Fibroblast of skin of back (primary cell): ENCODE data around the gene MLX. TPM values are rescaled to one million over a fixed set of nuclear protein-coding genes. Genes with fewer than 3 reads are reported as not detected.

Experiments
- DNase-seq: peaks from one replicate; pipeline ENCODE4 v3.0.0-alpha.2; 2013
- polyA plus RNA-seq, 2 experiments: library from polyadenylated mRNA; unstranded; fragments of 120-200 nt; gene quantifications; one replicate each; pipeline ENCODE4 v1.2.1, GENCODE V29; 2013; ENCODE audit not compliant: insufficient read length in 2 of 2

MLX gene, protein sequence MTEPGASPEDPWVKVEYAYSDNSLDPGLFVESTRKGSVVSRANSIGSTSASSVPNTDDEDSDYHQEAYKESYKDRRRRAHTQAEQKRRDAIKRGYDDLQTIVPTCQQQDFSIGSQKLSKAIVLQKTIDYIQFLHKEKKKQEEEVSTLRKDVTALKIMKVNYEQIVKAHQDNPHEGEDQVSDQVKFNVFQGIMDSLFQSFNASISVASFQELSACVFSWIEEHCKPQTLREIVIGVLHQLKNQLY
- polyA plus RNA-seq (2013, experiment 1 of 2; ENCODE audit: insufficient read length), result 44.6 TPM
- polyA plus RNA-seq (2013, experiment 2 of 2; ENCODE audit: insufficient read length), result 43.3 TPM

- DNase-seq, result peak; percentile 87
These were observed at the start of gene MLX for GRCh38 chr17:42566883-42567573. MLX (plus strand) TSS chr17:42567100; CDS start chr17:42567125, 25 bp downstream.

DNA sequence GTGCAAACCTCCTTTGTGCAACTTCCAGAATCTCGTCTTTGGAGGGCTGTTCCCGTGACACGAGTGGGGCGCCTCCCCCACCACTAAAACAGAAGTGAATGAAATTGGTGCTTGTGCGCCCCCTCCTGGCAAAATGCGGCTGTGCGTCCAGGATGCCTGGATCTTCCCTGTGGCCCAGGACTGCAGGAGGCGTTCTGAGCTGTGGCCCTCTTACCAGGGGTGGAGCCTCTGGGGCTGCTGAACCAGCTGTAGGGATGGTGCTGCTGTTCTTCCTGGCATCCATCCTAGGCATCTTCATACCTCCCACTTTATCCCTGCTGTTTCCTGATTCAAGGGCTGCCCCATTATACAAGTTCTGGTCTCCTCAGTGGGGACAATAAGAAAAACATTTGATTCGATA lies 49.4 kb upstream of the MLX start:
- DNase-seq, result peak; percentile 94

GRCh38 chr17:42518046-42518754 lies 48.7 kb upstream of the MLX start:
- DNase-seq, result peak; percentile 98

- peak; percentile 63 for DNase-seq
These were observed 48.0 kb upstream of the MLX start for GRCh38 chr17:42518755-42519545.

- peak; percentile 100 for DNase-seq
These were observed 47.1 kb upstream of the MLX start for GRCh38 chr17:42519546-42520491.

DNA sequence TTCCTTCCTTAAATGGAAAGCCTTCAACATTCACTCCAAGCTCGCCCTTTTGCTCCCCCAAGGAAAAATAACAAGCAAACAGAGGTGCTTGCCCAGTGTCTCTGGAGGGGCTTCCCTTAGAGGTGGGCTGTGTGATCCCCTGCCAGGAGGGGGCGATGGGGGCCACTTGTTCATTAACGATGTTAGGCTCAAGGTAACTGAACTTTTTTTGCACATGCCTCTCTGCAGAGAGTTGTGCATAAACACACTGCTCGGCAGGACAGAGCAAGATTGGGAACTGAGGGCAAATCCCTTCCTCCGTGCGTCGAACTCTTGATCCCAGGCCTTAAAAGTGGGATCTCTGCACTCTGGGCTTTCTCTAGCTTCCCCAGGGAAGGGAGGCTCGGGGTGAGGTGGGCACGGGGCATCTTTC lies 46.4 kb upstream of the MLX start:
- no peak for DNase-seq

- peak; percentile 74 for DNase-seq
These were observed 45.9 kb upstream of the MLX start for GRCh38 chr17:42521036-42521435.

DNA sequence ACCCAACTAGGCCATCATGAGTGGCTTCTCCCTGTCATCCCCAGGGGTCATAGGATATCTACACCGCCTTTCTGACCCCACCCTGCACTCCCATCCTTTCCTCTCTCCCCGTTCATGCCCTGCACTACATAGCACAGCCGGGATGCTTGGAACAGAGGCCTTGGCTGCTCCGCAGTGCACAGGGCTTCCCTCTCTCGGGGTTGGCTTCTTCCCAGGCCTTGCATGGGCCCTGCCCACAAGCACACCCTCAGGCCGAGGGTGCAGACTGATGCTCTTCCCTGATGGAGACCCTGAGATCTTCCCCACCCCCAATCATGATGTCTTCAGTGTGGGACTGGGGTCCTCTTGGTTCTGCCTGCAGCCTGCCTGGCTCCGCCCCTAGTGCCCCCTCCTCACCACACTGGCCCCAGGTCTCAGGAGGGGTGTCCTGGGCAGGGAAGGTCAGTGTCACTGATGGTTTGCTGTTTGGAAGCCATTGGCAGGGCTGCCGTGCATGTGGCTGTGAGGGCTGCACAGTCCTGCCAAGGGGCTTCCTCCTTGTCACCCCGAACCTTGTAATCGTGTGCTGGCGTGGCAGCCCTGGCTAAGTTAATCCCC lies 45.1 kb upstream of the MLX start:
- no peak for DNase-seq

DNA sequence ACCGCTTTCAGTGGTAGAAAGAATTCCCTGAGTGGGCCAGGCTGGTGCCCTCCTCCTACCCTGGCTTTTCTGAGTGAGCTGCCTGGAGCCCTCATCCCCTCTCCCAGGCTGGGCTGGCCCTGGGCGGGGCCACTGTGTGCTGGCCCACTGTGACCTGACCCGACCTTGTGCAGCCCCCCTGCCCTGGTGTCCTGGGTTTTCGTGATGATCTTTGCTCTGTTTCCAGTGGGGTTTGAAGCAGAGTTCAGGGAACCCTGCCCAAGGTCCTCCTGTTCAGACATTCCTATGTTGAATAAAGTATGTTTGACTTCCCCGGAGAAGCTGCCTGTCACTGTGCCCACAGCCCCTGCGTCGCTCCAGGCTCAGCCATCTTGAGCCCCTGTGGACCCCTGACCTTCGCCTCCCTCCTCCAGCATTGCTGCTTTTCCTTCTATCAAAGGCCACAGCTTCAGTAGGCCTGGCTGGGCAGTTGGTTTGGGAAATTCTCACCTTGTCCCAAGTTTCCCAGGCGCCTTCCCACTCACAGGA lies 44.6 kb upstream of the MLX start:
- no peak for DNase-seq

DNA sequence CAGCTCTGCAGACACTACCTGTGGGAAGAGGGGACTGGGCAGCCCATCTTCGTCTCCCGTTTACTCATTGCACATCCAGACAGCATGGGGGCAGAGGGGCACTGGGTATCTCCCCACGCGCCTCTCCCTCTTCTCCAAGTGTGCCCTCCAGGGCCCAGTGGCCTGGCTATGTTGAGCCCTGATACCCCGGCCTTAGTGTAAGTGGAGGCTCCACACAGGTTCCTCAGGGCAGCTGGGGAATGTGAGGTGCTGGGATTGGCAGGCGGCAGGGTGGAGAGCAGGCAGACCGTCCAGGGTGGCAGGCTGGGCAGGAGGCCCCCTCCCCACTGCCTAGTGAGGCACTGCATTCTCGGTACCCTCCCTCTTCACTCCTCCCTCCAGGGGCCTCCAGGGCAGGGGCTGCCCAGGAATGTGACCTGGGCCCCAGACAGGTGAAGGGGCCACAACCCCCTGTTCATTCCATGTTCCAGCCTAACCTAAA lies 44.1 kb upstream of the MLX start:
- DNase-seq, result no peak

GRCh38 chr17:42525221-42525620 lies 41.7 kb upstream of the MLX start:
- DNase-seq, result peak; percentile 94

- DNase-seq, result peak; percentile 93
These were observed 40.9 kb upstream of the MLX start for GRCh38 chr17:42526031-42526444.

GRCh38 chr17:42527932-42528331 lies 39.0 kb upstream of the MLX start:
- no peak for DNase-seq

DNA sequence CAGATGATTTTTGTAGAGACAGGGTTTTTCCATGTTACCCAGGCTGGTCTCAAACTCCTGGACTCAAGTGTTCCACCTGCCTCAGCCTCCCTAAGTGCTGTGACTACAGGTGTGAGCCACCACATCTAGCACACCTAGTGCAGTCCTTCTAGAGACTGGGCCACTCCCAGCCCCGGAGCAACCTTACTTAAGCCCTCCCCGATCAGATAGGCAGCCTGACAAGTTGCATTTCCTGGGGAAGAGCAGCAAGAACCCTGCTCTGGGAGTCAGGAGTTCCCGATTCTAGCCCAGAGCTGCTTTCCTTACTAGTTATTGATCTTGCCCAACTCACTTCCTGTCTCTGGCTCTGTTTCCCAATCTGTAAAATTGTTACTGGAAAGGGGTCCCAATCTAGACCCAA lies 37.8 kb upstream of the MLX start:
- no peak for DNase-seq

DNA sequence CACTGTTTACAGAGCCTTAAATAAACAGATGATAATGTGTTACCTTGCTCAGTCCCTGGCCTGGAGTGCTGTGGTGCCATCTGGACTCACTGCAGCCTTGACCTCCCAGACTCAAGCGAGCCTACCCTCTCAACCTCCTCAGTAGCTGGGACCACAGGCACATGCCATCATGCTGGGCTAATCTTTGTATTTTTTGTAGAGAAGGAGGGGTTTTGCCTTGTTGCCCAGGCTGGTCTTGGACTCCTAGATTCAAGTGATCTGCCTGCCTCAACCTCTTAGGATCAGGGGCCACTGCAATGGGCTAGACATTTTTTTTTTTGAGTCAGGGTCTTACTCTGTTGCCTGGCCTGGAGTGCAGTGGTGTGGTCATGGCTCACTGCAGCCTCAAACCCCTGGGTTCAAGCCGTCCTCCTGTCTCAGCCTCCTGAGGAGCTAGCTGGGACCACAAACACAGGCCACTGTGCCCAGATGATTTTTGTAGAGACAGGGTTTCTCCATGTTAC lies 35.9 kb upstream of the MLX start:
- DNase-seq, result no peak

GRCh38 chr17:42531455-42532354 lies 35.2 kb upstream of the MLX start:
- peak; percentile 61 for DNase-seq

DNA sequence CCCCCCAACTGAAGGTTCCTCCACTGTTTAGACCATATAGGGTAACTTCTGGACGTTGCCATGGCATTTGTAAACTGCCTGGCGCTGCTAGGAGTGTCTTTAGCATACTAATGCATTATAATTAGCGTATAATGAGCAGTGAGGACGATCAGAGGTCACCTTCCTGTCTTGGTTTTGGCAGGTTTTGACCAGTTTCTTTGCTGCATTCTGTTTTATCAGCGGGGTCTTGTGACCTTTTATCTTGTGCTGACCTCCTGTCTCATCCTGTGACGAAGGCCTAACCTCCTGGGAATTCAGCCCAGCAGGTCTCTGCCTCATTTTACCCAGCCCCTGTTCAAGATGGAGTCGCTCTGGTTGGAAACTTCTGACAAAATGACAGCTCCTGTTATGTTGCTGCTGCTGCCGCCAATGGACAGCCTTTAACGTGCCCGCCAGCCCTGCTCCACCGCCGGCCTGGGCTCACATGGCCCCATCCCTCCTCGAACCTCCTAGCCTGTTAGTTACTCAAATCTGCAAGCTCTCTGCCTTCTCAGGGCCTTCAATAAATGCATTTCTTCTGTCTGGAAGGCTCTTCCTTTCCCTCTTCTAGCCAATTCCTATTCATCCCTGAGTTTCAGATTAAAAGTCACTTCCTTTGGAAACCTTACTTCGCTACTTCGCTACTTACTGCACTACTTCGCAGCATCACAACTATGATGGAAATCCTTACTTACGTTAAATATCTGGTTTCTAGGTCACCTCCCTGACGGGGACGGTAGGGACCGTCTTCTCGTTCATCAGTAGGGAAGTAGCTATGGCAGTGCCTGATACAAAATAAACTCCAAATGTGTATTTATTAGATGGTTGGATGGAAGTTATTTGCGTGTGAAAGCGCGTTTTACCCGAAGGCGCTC lies 31.5 kb upstream of the MLX start:
- no peak for DNase-seq

DNA sequence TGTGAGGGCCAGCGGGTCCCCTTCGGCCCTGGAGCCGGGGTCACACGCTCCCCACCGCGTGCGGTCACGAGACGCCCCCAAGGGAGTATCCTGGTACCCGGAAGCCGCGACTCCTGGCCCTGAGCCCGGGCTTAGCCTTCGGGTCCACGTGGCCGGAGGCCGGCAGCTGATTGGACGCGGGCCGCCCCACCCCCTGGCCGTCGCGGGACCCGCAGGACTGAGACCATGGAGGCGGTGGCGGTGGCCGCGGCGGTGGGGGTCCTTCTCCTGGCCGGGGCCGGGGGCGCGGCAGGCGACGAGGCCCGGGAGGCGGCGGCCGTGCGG lies 30.9 kb upstream of the MLX start, which contains the start of gene NAGLU:
TSS of gene NAGLU (plus strand) at position 194 of the 324 bp plus-strand sequence. CDS start at position 226, 32 bp downstream.
- peak; percentile 89 for DNase-seq
